ENCODE measurements around the gene SNRPB.
"Not testable (repeated sequence)": the region's sequence is repeated elsewhere in the genome, so short reads cannot be mapped to it uniquely, and the experiment has no call there.

Gene SNRPB

DNA sequence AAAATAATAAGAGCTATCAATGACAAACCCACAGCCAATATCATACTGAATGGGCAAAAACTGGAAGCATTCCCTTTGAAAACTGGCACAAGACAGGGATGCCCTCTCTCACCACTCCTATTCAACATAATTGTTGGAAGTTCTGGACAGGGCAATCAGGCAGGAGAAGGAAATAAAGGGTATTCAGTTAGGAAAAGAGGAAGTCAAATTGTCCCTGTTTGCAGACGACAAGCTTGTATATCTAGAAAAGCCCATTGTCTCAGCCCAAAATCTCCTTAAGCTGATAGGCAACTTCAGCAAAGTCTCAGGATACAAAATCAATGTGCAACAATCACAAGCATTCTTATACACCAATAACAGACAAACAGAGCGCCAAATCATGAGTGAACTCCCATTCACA, 34.2 kb upstream of the SNRPB start:
- H3K4me2 ChIP-seq (ENCODE audit: low read length, poor library complexity, severe bottlenecking); H2BK5ac ChIP-seq (ENCODE audit: low read depth, low read length, poor library complexity, severe bottlenecking); H3K4ac ChIP-seq (ENCODE audit: low read depth in 1 of 2, low read length in 2 of 2); H3K9me3 ChIP-seq (ENCODE audit: control insufficient read depth, low read length); H2AK5ac ChIP-seq (ENCODE audit: low read length, severe bottlenecking); H3K18ac ChIP-seq (ENCODE audit: low read depth in 1 of 2, low read length in 2 of 2); H2BK12ac ChIP-seq (ENCODE audit: low read length in 2 of 2); H3K14ac ChIP-seq (ENCODE audit: low read length in 2 of 2); H3K27ac ChIP-seq (ENCODE audit: low read length, poor library complexity, severe bottlenecking); H4K8ac ChIP-seq (ENCODE audit: low read length); H2BK120ac ChIP-seq (ENCODE audit: low read depth, low read length); H2AFZ ChIP-seq (ENCODE audit: low read depth, low read length); H4K91ac ChIP-seq (ENCODE audit: low read length); H3K9ac ChIP-seq (ENCODE audit: low read length); DNase-seq; H3K27me3 ChIP-seq (ENCODE audit: control insufficient read depth in 1 of 2, insufficient read depth in 1 of 2, low read length in 2 of 2); H3K23ac ChIP-seq (ENCODE audit: low read length in 2 of 2); H2BK15ac ChIP-seq (ENCODE audit: low read depth, poor library complexity, severe bottlenecking); H3K4me3 ChIP-seq (ENCODE audit: insufficient read depth in 1 of 2, low read depth in 1 of 2, low read length in 2 of 2): not testable (repeated sequence)
- peaks cover 21% of the 10 kb centered on the region for H3K79me1 ChIP-seq (replicated peaks; ENCODE audit: low read length, poor library complexity, severe bottlenecking)
- peaks cover 4 to 10% of the 10 kb centered on the region in 2 experiments for H3K36me3 ChIP-seq (ENCODE audit: control insufficient read depth in 1 of 2, insufficient read depth in 2 of 2, low read depth in 1 of 2, low read length in 2 of 2)
- H3K4me1 ChIP-seq (ENCODE audit: control insufficient read depth, insufficient read depth, low read depth, low read length), result peaks cover 13% of the 10 kb centered on the region
- 88% methylated on average over 2 of the region's 2 CpGs for WGBS

DNA sequence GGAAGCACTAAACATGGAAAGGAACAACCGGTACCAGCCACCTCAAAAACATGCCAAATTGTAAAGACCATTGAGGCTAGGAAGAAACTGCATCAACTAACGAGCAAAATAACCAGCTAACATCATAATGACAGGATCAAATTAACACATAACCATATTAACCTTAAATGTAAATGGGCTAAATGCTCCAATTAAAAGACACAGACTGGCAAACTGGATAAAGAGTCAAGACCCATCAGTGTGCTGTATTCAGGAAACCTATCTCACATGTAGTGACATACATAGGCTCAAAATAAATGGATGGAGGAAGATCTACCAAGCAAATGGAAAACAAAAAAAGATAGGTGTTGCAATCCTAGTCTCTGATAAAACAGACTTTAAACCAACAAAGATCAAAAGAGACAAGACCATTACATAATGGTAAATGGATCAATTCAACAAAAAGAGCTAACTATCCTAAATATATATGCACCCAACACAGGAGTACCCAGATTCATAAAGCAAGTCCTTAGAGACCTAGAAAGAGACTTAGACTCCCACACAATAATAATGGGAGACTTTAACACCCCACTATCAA, 32.3 kb upstream of the SNRPB start:
- not testable (repeated sequence) for H2BK12ac ChIP-seq (ENCODE audit: low read length in 2 of 2); H3K27me3 ChIP-seq (ENCODE audit: control insufficient read depth in 1 of 2, insufficient read depth in 1 of 2, low read length in 2 of 2); DNase-seq; H4K91ac ChIP-seq (ENCODE audit: low read length); H3K4me2 ChIP-seq (ENCODE audit: low read length, poor library complexity, severe bottlenecking); H3K9me3 ChIP-seq (ENCODE audit: control insufficient read depth, low read length); H2BK5ac ChIP-seq (ENCODE audit: low read depth, low read length, poor library complexity, severe bottlenecking); H3K18ac ChIP-seq (ENCODE audit: low read depth in 1 of 2, low read length in 2 of 2); H2AK5ac ChIP-seq (ENCODE audit: low read length, severe bottlenecking); H3K4me3 ChIP-seq (ENCODE audit: insufficient read depth in 1 of 2, low read depth in 1 of 2, low read length in 2 of 2); H3K4ac ChIP-seq (ENCODE audit: low read depth in 1 of 2, low read length in 2 of 2); H3K14ac ChIP-seq (ENCODE audit: low read length in 2 of 2); H3K23ac ChIP-seq (ENCODE audit: low read length in 2 of 2); H3K9ac ChIP-seq (ENCODE audit: low read length); H2AFZ ChIP-seq (ENCODE audit: low read depth, low read length); H4K8ac ChIP-seq (ENCODE audit: low read length); H2BK15ac ChIP-seq (ENCODE audit: low read depth, poor library complexity, severe bottlenecking); H2BK120ac ChIP-seq (ENCODE audit: low read depth, low read length); H3K27ac ChIP-seq (ENCODE audit: low read length, poor library complexity, severe bottlenecking); H3K4me1 ChIP-seq (ENCODE audit: control insufficient read depth, insufficient read depth, low read depth, low read length)
- H3K79me1 ChIP-seq (replicated peaks; ENCODE audit: low read length, poor library complexity, severe bottlenecking), result peaks cover 16% of the 10 kb centered on the region
- 96% methylated on average over 2 of the region's 2 CpGs for WGBS
- H3K36me3 ChIP-seq (ENCODE audit: control insufficient read depth in 1 of 2, insufficient read depth in 2 of 2, low read depth in 1 of 2, low read length in 2 of 2), result peaks cover 9 to 27% of the 10 kb centered on the region in 2 experiments

DNA sequence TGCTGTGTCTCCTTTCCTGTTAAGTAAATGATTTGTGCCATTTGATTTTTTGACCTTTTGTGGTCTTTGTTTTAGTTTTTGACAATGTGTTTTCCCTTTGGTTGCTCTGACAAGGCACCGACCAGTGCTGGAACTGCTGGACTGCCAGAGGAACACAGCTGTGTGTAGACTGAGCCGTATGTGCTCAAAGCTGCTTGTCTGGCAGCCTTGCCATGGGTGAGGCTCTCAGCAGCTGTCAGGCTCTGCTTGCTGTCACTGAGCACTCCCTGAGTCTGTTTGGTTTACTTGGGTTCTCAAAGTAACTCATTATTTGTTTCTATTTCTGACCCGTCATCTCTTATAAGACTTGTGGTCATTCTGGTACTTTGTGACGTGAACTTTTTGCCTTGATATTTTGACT, 15.1 kb upstream of the SNRPB start:
- no peak overlapping the region for H2BK12ac ChIP-seq (ENCODE audit: low read length in 2 of 2)
- H3K27ac ChIP-seq (ENCODE audit: low read length, poor library complexity, severe bottlenecking), result no peak overlapping the region
- H2AK5ac ChIP-seq (ENCODE audit: low read length, severe bottlenecking), result no peak overlapping the region
- no peak overlapping the region for H2BK5ac ChIP-seq (ENCODE audit: low read depth, low read length, poor library complexity, severe bottlenecking)
- no peak overlapping the region for H3K14ac ChIP-seq (ENCODE audit: low read length in 2 of 2)
- H4K8ac ChIP-seq (ENCODE audit: low read length), result no peak overlapping the region
- H3K27me3 ChIP-seq (ENCODE audit: control insufficient read depth in 1 of 2, insufficient read depth in 1 of 2, low read length in 2 of 2), result no peaks in the 10 kb centered on the region
- H3K18ac ChIP-seq (ENCODE audit: low read depth in 1 of 2, low read length in 2 of 2), result no peak overlapping the region
- H3K23ac ChIP-seq (ENCODE audit: low read length in 2 of 2), result no peak overlapping the region
- H3K4me1 ChIP-seq (ENCODE audit: control insufficient read depth, insufficient read depth, low read depth, low read length), result no peaks in the 10 kb centered on the region
- no peaks in the 10 kb centered on the region for H3K9me3 ChIP-seq (ENCODE audit: control insufficient read depth, low read length)
- no peak overlapping the region for H3K4me2 ChIP-seq (ENCODE audit: low read length, poor library complexity, severe bottlenecking)
- no peak overlapping the region for H3K4ac ChIP-seq (ENCODE audit: low read depth in 1 of 2, low read length in 2 of 2)
- H2AFZ ChIP-seq (ENCODE audit: low read depth, low read length), result no peak overlapping the region
- no peak overlapping the region for H2BK15ac ChIP-seq (ENCODE audit: low read depth, poor library complexity, severe bottlenecking)
- H3K36me3 ChIP-seq (ENCODE audit: control insufficient read depth in 1 of 2, insufficient read depth in 2 of 2, low read depth in 1 of 2, low read length in 2 of 2), result peaks cover 36 to 99% of the 10 kb centered on the region in 2 experiments
- 70% methylated on average over 4 of the region's 4 CpGs for WGBS
- DNase-seq, result no peak
- H2BK120ac ChIP-seq (ENCODE audit: low read depth, low read length), result no peak overlapping the region
- H4K91ac ChIP-seq (ENCODE audit: low read length), result no peak overlapping the region
- peaks cover 17% of the 10 kb centered on the region for H3K79me1 ChIP-seq (replicated peaks; ENCODE audit: low read length, poor library complexity, severe bottlenecking)
- no peak overlapping the region for H3K9ac ChIP-seq (ENCODE audit: low read length)
- no peak overlapping the region for H3K4me3 ChIP-seq (ENCODE audit: insufficient read depth in 1 of 2, low read depth in 1 of 2, low read length in 2 of 2)

DNA sequence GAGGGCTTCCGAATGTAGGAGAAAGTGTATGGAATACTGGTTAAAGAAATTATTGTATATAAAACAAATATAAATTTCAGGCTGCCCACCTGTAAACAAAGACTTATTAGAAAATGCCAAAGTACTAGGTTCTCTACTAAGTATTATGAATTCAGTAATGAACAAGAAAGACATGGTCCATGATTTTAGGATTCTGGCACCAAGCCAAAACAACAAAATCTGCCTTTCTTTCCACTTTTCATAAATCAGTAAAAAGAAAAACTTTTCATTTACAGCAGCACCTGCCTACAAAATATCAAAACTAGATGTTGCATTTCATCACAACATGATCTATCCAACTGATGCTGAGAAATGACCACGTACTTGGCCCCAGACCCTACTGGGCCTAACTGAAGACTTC, 14.5 kb upstream of the SNRPB start:
- H3K4me1 ChIP-seq (ENCODE audit: control insufficient read depth, insufficient read depth, low read depth, low read length), result no peaks in the 10 kb centered on the region
- no peak overlapping the region for H3K23ac ChIP-seq (ENCODE audit: low read length in 2 of 2)
- no peak overlapping the region for H2BK120ac ChIP-seq (ENCODE audit: low read depth, low read length)
- H2AK5ac ChIP-seq (ENCODE audit: low read length, severe bottlenecking), result no peak overlapping the region
- no peak overlapping the region for H3K4me2 ChIP-seq (ENCODE audit: low read length, poor library complexity, severe bottlenecking)
- H3K79me1 ChIP-seq (replicated peaks; ENCODE audit: low read length, poor library complexity, severe bottlenecking), result peaks cover 17% of the 10 kb centered on the region
- no peak overlapping the region for H4K91ac ChIP-seq (ENCODE audit: low read length)
- no peaks in the 10 kb centered on the region for H3K9me3 ChIP-seq (ENCODE audit: control insufficient read depth, low read length)
- H3K14ac ChIP-seq (ENCODE audit: low read length in 2 of 2), result no peak overlapping the region
- H3K9ac ChIP-seq (ENCODE audit: low read length), result no peak overlapping the region
- no peak overlapping the region for H3K4ac ChIP-seq (ENCODE audit: low read depth in 1 of 2, low read length in 2 of 2)
- H2AFZ ChIP-seq (ENCODE audit: low read depth, low read length), result no peak overlapping the region
- H3K27ac ChIP-seq (ENCODE audit: low read length, poor library complexity, severe bottlenecking), result no peak overlapping the region
- H2BK15ac ChIP-seq (ENCODE audit: low read depth, poor library complexity, severe bottlenecking), result no peak overlapping the region
- H3K36me3 ChIP-seq (ENCODE audit: control insufficient read depth in 1 of 2, insufficient read depth in 2 of 2, low read depth in 1 of 2, low read length in 2 of 2), result peaks cover 36 to 99% of the 10 kb centered on the region in 2 experiments
- no peak overlapping the region for H3K4me3 ChIP-seq (ENCODE audit: insufficient read depth in 1 of 2, low read depth in 1 of 2, low read length in 2 of 2)
- no peak overlapping the region for H4K8ac ChIP-seq (ENCODE audit: low read length)
- H2BK5ac ChIP-seq (ENCODE audit: low read depth, low read length, poor library complexity, severe bottlenecking), result no peak overlapping the region
- no peak overlapping the region for H3K18ac ChIP-seq (ENCODE audit: low read depth in 1 of 2, low read length in 2 of 2)
- no peak for DNase-seq
- no peaks in the 10 kb centered on the region for H3K27me3 ChIP-seq (ENCODE audit: control insufficient read depth in 1 of 2, insufficient read depth in 1 of 2, low read length in 2 of 2)
- 97% methylated on average over 1 of the region's 2 CpGs for WGBS
- no peak overlapping the region for H2BK12ac ChIP-seq (ENCODE audit: low read length in 2 of 2)

Data from mesenchymal stem cell (in vitro differentiated cells and primary cell).